A549 (cell line): Measurements from ENCODE around the gene MAML1.

Experiments
- BHLHE40 ChIP-seq: IDR thresholded peaks from 2 replicates; pipeline ENCODE4 v1.6.1; 2012; ENCODE audit warnings: low read depth, low read length, inconsistent platforms
- CEBPB ChIP-seq, 2 experiments: fragments of >200 bp in 1 of 2; sonication (Bioruptor Twin) in 1 of 2; formaldehyde crosslinking in 1 of 2; IDR thresholded peaks; 2 replicates each; pipeline ENCODE4 v1.6.1; 2012 to 2016
- CHD4 ChIP-seq: fragments of 200-600 bp; sonication (generic); IDR thresholded peaks from 2 replicates; pipeline ENCODE4 v1.6.1; 2016; ENCODE audit warnings: antibody characterized with exemption, mild to moderate bottlenecking, borderline replicate concordance
- CTCF ChIP-seq: fragments of >200 bp; sonication (Bioruptor Twin); formaldehyde crosslinking; IDR thresholded peaks from 3 replicates; pipeline ENCODE4 v1.5.1; 2016
- ESRRA ChIP-seq: fragments of 150-350 bp; IDR thresholded peaks from 2 replicates; pipeline ENCODE4 v1.6.1; 2014; ENCODE audit warnings: mild to moderate bottlenecking, low read length, borderline replicate concordance
- HDAC2 ChIP-seq: fragments of 200-600 bp; sonication (generic); IDR thresholded peaks from 2 replicates; pipeline ENCODE4 v1.6.1; 2016
- JUN ChIP-seq, 2 experiments: fragments of >200 bp; sonication (Bioruptor Twin); formaldehyde crosslinking; IDR thresholded peaks; 2 replicates in 1 of 2; 3 replicates in 1 of 2; pipeline ENCODE4 v1.6.1; 2016 to 2017
- NR3C1 ChIP-seq: fragments of >200 bp; sonication (Bioruptor Twin); formaldehyde crosslinking; IDR thresholded peaks from 3 replicates; pipeline ENCODE4 v1.6.1; 2017
- POLR2A ChIP-seq: IDR thresholded peaks from 2 replicates; pipeline ENCODE4 v1.6.1; 2012; ENCODE audit warnings: mild to moderate bottlenecking, low read length
- POLR2AphosphoS2 ChIP-seq: conservative IDR thresholded peaks from 2 replicates; pipeline ENCODE4 v1.6.1; 2012; ENCODE audit warnings: low read length, improper control_type of control experiment, inconsistent platforms
- RAD21 ChIP-seq, 2 experiments: fragments of >200 bp in 1 of 2; sonication (Bioruptor Twin) in 1 of 2; formaldehyde crosslinking in 1 of 2; IDR thresholded peaks in 1 of 2; conservative IDR thresholded peaks in 1 of 2; 2 replicates in 1 of 2; 3 replicates in 1 of 2; pipeline ENCODE4 v1.6.1; 2012 to 2018; ENCODE audit warnings: inconsistent platforms in 1 of 2
- REST ChIP-seq: fragments of 200-600 bp; sonication (generic); IDR thresholded peaks from 2 replicates; pipeline ENCODE4 v1.6.1; 2016; ENCODE audit warnings: antibody characterized with exemption, mild to moderate bottlenecking, moderate library complexity
- SREBF2 ChIP-seq: fragments of 450-650 bp; IDR thresholded peaks from 2 replicates; pipeline ENCODE4 v1.6.1; 2014; ENCODE audit warnings: mild to moderate bottlenecking, moderate library complexity
- USF2 ChIP-seq: fragments of 450-650 bp; IDR thresholded peaks from 2 replicates; pipeline ENCODE4 v1.6.1; 2014; ENCODE audit warnings: antibody characterized with exemption

GRCh38 chr5:179697993-179698934 is 34.4 kb upstream of the MAML1 start:
- peak; percentile 93 for TF ChIP-seq POLR2A
- TF ChIP-seq CTCF: no peak
- TF ChIP-seq HDAC2: no peak
- no peak for TF ChIP-seq CHD4
- no peak for TF ChIP-seq NR3C1
- peak in 1 of 2 experiments; percentile 93; a peak in 2 of 5 replicates for TF ChIP-seq JUN (IDR thresholded peaks at IDR 0.05)
- no peak; the same call in 1 of the 2 replicates for TF ChIP-seq REST
- no peak for TF ChIP-seq CEBPB (IDR thresholded peaks at IDR 0.05)
- TF ChIP-seq SREBF2: no peak
- no peak for TF ChIP-seq BHLHE40
- TF ChIP-seq RAD21 (conservative IDR thresholded peaks at IDR 0.05 in 1 of 2, IDR thresholded peaks at IDR 0.05 in 1 of 2): 0 out of 5 replicates have a peak, but pooled peaks of 1 of the 2 experiments have one; percentile 14
- no peak for TF ChIP-seq USF2
- TF ChIP-seq ESRRA: no peak
- no peak for TF ChIP-seq POLR2AphosphoS2
